GM18519 (cell line): ENCODE measurements around the gene CSMD2.

ENCODE experiments used
- ATAC-seq: cut with Tn5 transposase; IDR thresholded peaks from one replicate; pipeline ENCODE4 v1.9.1; 2021; ENCODE audit warnings: mild to moderate bottlenecking, moderate library complexity; ENCODE audit not compliant: unreplicated experiment, low FRiP score

The CSMD2 gene

GRCh38 chr1:33735624-33736023 lies 429.4 kb downstream of the CSMD2 start:
- no peak for ATAC-seq

GRCh38 chr1:33727310-33727709 lies 437.7 kb downstream of the CSMD2 start:
- no peak for ATAC-seq

GRCh38 chr1:33726274-33726804 lies 438.7 kb downstream of the CSMD2 start:
- no peak for ATAC-seq

GRCh38 chr1:33725556-33726160 lies 439.4 kb downstream of the CSMD2 start:
- ATAC-seq: no peak

GRCh38 chr1:33725037-33725436 lies 440.0 kb downstream of the CSMD2 start:
- ATAC-seq: no peak

DNA sequence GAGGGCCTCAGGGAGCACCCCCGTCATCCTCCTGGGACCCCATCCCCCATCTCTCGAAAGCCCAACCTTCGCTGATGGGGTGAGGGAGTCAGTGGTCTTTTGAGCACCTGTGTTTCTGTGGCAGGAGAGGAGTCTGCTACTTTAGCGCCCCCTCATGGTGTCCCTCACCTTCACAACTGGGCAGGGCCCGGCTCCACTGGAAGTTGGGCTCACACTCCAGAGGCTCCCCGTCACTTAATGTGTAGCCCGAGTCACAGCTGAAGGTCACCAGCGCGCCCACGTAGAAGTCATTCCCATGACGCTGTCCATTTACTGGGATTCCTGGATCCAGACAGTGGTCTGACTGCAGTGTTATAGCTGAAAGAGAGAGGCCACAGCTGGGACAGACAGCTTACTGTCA lies 440.7 kb downstream of the CSMD2 start:
- ATAC-seq: no peak

DNA sequence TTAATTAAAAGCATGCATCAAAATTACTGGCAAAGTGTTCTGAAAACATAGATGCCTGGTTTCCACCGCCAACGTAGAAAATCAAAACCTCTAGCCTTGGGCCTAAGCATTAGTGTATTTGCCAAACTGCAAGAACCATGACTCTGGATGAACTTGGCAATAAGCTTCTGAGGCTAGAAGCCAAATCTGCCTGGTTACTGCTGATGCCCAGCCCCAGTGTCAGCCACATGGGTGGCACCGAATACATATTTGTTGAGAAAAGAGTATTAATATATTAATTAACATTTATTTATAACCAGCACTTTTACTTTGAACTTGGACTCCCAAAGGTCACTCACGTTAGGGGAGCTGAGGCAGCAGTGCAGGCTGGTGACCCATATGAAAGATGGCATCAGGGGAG lies 441.8 kb downstream of the CSMD2 start:
- ATAC-seq: no peak

GRCh38 chr1:33721301-33721815 lies 443.7 kb downstream of the CSMD2 start:
- ATAC-seq: no peak

GRCh38 chr1:33719771-33720670 lies 445.0 kb downstream of the CSMD2 start:
- no peak for ATAC-seq

- ATAC-seq: no peak
Observed at GRCh38 chr1:33719326-33719725, 445.7 kb downstream of the CSMD2 start.

GRCh38 chr1:33718186-33718585 lies 446.8 kb downstream of the CSMD2 start:
- ATAC-seq: no peak

DNA sequence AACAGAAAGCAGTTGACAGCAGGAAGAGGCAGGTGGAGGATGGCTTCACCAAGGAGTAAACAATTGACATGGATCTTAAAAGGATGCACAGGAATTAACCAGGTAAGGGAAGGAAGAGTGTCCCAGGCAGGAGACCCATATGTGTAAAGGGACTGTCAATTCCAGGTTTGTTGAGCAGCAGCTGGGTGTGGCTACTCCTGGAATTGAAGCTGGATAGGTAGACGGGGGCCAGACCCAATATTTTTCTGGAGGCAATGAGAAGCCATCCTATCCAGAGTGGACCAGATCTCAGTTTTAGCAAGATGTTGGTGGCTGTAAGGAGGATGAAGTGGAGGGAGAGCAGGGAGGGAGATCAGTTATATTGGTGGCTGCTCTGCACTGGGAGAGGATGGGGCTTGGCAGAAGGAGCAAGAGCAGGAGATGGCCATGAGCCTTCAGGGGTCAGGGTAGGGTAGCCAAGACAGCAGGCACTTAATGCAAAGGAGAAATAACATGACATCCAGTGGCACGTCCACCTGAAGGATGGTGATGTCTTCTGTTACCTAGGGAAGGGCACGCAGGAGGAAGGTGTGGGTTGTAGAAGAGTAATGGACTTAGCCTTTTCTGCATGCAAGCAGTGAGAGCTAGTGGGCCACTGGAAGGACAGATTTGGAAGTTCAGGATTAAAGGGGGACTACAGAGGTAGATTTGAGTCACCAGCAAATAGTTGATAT lies 447.9 kb downstream of the CSMD2 start:
- no peak for ATAC-seq

DNA sequence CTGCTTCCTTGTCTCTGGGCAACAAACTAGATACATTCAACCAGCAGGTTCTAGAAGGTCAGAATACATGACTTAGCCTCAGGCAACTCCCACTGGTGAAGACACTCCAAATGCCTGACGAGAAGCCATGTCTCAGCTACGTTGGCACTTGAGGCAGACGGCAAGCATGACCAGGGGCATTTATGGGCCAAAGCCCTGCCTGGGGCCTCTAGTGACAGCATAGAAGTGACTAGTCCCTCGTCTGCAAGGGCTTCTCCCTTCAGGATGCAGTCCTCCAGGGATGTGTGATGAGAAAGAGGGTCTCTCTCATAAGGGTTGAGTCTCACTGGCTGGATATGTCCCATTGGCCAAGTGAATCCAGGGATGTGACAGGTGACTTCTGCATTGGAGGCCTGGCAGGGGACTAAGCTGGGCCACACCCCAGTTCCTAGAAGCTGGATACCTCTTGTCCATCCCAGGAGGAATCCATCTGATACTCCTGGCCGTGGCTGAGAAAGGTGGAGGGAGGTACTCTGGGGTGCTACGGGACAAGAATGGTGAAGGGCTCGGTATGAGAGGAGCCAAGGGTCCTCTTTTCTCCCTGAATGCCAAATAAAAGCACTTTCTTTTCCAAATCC lies 449.7 kb downstream of the CSMD2 start:
- no peak for ATAC-seq

DNA sequence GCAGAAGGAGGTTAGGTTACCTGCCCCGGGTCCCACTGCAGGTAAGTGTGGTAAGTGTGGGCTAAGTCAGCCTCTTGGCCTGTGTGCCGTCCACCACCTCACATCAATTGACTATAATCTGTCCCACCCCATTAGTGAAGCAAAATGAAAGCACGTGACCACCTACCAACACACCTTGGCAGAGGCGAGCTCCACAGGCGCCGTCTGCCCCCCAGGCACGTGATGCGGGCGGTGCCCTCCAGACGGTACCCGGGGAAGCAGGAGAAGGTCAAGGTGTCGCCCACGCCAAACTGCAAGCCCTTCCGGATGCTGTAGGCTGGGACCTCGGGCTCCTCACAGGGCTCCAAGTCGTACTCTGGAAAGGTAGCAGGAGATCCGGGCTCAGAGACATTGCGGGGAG lies 450.6 kb downstream of the CSMD2 start:
- no peak for ATAC-seq

GRCh38 chr1:33713058-33713877 lies 451.8 kb downstream of the CSMD2 start:
- ATAC-seq: no peak

- ATAC-seq: no peak
Observed at GRCh38 chr1:33712186-33712585, 452.8 kb downstream of the CSMD2 start.

- no peak for ATAC-seq
Observed at GRCh38 chr1:33711511-33711910, 453.5 kb downstream of the CSMD2 start.

DNA sequence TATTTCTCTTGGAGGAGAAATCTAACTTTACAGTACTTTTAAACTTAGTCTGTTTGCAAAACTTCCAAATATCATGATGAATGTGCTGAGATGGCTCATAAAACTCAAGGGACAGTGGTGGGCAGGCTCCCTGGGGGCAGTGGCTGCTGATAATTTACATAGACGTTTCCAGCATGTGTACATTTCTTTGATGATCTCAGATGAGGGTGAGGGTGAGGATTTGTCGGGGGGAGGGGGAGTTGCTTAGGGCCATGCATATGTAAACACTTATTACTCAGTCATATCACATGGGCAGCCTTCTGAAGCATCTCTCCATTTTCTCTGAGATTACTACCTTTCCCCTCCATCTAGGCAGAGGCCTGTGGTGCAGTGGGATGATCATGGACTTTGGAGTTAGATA lies 454.1 kb downstream of the CSMD2 start:
- no peak for ATAC-seq

GRCh38 chr1:33709783-33710718 lies 455.0 kb downstream of the CSMD2 start:
- ATAC-seq: no peak
